ENCODE results near the gene MED29. TPM values are rescaled to one million over a fixed set of nuclear protein-coding genes. Genes with fewer than 3 reads are reported as not detected.
A peak's percentile ranks its signal among the peaks of the same experiment; 100 is the strongest.

MED29 gene
- total and polyA plus RNA-seq, 2 of the 13 experiments (the other 11 are each of a cell fraction or from before 2014, with no cell fraction given), result 14.0 to 19.7 TPM

DNA sequence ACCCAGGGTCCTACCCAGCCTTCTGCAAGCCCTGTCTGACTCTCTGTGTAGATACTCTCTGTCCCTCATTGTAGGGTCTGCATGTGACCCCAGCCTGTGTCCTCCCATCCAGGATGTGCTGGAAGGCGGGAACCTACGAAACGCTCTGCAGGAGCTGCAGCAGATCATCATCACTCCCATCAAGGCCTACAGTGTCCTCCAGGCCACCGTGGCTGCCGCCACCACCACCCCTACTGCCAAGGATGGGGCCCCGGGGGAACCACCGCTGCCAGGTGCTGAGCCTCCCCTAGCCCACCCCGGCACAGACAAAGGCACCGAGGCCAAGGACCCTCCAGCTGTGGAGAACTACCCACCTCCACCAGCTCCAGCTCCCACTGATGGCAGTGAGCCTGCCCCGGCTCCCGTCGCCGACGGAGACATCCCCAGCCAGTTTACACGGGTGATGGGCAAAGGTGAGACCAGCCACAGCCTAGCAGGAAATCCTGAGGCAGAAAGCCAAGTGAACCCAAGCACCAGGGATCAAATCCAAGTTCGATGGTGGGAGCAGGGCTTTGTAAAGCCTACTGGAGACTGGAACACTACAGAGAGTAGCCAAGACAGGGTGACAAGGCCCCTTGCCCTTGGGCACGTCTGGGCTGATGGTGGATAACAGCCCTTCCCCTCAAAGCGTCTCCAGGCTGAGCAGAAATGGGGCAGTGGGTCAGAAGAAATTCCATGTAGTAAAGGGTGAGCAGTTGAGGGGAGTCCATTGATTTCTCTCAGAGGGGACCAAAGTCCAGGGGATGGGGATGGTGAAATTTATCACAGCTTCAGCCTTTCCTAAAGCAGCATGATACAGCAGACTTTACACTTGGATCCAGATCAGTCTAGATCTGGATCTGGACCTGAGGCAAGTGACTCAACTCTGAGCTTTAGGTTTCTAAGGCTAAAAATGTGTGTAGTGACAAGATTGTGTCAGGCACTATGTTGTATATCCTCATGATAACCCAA lies 13.5 kb upstream of the MED29 start (continued):
- TF ChIP-seq RBFOX2 (IDR thresholded peaks at IDR 0.05; ENCODE audit: low read depth, low read length) (no peak), ZMYM4 (CRISPR knock-in tag; IDR thresholded peaks at IDR 0.05) (peak; percentile 12; the same call in 1 of the 2 replicates), HNRNPH1 (optimal IDR thresholded peaks at IDR 0.05; ENCODE audit: low read depth, low read length) (no peak), CEBPB (IDR thresholded peaks at IDR 0.05; ENCODE audit: borderline replicate concordance, low read depth, low read length) (peak; percentile 32; the same call in 1 of the 2 replicates), RXRA (CRISPR knock-in tag; IDR thresholded peaks at IDR 0.05) (no peak), NFIB (CRISPR knock-in tag; IDR thresholded peaks at IDR 0.05; ENCODE audit: borderline replicate concordance) (0 out of 2 replicates have a peak, but pooled peaks have one; percentile 54), HDAC1 (CRISPR knock-in tag; IDR thresholded peaks at IDR 0.05) (peak; percentile 34), STAG1 (CRISPR knock-in tag; IDR thresholded peaks at IDR 0.05) (no peak), ZNF274 (CRISPR knock-in tag; IDR thresholded peaks at IDR 0.05) (0 out of 2 replicates have a peak, but pooled peaks have one; percentile 38), NFRKB (IDR thresholded peaks at IDR 0.05) (no peak), MTA1 (CRISPR knock-in tag; IDR thresholded peaks at IDR 0.05; ENCODE audit: borderline replicate concordance) (0 out of 2 replicates have a peak, but pooled peaks have one; percentile 57), ARNT (IDR thresholded peaks at IDR 0.05) (no peak), POGZ (CRISPR knock-in tag; IDR thresholded peaks at IDR 0.05) (no peak)
- TF ChIP-seq, protein P1, sequence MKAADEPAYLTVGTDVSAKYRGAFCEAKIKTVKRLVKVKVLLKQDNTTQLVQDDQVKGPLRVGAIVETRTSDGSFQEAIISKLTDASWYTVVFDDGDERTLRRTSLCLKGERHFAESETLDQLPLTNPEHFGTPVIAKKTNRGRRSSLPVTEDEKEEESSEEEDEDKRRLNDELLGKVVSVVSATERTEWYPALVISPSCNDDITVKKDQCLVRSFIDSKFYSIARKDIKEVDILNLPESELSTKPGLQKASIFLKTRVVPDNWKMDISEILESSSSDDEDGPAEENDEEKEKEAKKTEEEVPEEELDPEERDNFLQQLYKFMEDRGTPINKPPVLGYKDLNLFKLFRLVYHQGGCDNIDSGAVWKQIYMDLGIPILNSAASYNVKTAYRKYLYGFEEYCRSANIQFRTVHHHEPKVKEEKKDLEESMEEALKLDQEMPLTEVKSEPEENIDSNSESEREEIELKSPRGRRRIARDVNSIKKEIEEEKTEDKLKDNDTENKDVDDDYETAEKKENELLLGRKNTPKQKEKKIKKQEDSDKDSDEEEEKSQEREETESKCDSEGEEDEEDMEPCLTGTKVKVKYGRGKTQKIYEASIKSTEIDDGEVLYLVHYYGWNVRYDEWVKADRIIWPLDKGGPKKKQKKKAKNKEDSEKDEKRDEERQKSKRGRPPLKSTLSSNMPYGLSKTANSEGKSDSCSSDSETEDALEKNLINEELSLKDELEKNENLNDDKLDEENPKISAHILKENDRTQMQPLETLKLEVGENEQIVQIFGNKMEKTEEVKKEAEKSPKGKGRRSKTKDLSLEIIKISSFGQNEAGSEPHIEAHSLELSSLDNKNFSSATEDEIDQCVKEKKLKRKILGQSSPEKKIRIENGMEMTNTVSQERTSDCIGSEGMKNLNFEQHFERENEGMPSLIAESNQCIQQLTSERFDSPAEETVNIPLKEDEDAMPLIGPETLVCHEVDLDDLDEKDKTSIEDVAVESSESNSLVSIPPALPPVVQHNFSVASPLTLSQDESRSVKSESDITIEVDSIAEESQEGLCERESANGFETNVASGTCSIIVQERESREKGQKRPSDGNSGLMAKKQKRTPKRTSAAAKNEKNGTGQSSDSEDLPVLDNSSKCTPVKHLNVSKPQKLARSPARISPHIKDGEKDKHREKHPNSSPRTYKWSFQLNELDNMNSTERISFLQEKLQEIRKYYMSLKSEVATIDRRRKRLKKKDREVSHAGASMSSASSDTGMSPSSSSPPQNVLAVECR (CRISPR knock-in tag; IDR thresholded peaks at IDR 0.05; ENCODE audit: borderline replicate concordance), result 0 out of 2 replicates have a peak, but pooled peaks have one; percentile 25
- TF ChIP-seq, protein P2, sequence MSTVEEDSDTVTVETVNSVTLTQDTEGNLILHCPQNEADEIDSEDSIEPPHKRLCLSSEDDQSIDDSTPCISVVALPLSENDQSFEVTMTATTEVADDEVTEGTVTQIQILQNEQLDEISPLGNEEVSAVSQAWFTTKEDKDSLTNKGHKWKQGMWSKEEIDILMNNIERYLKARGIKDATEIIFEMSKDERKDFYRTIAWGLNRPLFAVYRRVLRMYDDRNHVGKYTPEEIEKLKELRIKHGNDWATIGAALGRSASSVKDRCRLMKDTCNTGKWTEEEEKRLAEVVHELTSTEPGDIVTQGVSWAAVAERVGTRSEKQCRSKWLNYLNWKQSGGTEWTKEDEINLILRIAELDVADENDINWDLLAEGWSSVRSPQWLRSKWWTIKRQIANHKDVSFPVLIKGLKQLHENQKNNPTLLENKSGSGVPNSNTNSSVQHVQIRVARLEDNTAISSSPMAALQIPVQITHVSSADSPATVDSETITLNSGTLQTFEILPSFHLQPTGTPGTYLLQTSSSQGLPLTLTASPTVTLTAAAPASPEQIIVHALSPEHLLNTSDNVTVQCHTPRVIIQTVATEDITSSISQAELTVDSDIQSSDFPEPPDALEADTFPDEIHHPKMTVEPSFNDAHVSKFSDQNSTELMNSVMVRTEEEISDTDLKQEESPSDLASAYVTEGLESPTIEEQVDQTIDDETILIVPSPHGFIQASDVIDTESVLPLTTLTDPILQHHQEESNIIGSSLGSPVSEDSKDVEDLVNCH (CRISPR knock-in tag; IDR thresholded peaks at IDR 0.05), result no peak
- TF ChIP-seq, protein P3, sequence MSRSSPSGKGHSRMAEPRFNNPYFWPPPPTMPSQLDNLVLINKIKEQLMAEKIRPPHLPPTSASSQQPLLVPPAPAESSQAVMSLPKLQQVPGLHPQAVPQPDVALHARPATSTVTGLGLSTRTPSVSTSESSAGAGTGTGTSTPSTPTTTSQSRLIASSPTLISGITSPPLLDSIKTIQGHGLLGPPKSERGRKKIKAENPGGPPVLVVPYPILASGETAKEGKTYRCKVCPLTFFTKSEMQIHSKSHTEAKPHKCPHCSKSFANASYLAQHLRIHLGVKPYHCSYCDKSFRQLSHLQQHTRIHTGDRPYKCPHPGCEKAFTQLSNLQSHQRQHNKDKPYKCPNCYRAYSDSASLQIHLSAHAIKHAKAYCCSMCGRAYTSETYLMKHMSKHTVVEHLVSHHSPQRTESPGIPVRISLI (CRISPR knock-in tag; IDR thresholded peaks at IDR 0.05; ENCODE audit: borderline replicate concordance), result no peak
- TF ChIP-seq, protein P4, sequence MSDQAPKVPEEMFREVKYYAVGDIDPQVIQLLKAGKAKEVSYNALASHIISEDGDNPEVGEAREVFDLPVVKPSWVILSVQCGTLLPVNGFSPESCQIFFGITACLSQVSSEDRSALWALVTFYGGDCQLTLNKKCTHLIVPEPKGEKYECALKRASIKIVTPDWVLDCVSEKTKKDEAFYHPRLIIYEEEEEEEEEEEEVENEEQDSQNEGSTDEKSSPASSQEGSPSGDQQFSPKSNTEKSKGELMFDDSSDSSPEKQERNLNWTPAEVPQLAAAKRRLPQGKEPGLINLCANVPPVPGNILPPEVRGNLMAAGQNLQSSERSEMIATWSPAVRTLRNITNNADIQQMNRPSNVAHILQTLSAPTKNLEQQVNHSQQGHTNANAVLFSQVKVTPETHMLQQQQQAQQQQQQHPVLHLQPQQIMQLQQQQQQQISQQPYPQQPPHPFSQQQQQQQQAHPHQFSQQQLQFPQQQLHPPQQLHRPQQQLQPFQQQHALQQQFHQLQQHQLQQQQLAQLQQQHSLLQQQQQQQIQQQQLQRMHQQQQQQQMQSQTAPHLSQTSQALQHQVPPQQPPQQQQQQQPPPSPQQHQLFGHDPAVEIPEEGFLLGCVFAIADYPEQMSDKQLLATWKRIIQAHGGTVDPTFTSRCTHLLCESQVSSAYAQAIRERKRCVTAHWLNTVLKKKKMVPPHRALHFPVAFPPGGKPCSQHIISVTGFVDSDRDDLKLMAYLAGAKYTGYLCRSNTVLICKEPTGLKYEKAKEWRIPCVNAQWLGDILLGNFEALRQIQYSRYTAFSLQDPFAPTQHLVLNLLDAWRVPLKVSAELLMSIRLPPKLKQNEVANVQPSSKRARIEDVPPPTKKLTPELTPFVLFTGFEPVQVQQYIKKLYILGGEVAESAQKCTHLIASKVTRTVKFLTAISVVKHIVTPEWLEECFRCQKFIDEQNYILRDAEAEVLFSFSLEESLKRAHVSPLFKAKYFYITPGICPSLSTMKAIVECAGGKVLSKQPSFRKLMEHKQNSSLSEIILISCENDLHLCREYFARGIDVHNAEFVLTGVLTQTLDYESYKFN (CRISPR knock-in tag; conservative IDR thresholded peaks at IDR 0.05), result peak; percentile 62

Measured in HepG2 (cell line).